Activated CD8-positive, alpha-beta T cell treated with anti-CD3 and anti-CD28 coated beads, Interleukin-2, amount 10 ng/mL, durations not matched to agents 7 days and 5 days (primary cell): ENCODE data around the gene LUZP1. TPM values are rescaled to one million over a fixed set of nuclear protein-coding genes. Genes with fewer than 3 reads are reported as not detected.
A peak's percentile ranks its signal among the peaks of the same experiment; 100 is the strongest.

ENCODE experiments used
- ATAC-seq: fragments of 150-1000 bp; cut with Tn5 transposase; one replicate; pipeline ENCODE4 v1.10.0; 2021; ENCODE audit warnings: moderate library complexity
- CTCF ChIA-PET: fragments of 350-600 bp; sonication (Branson Sonifier 250); formaldehyde crosslinking; loops from one replicate; lab custom pipeline; 2021; ENCODE audit warnings: antibody characterized with exemption; lab: Charles Lee
- POLR2A ChIA-PET: fragments of 350-600 bp; sonication (Branson Sonifier 250); formaldehyde crosslinking; loops from one replicate; lab custom pipeline; 2021; ENCODE audit warnings: antibody characterized with exemption; lab: Charles Lee
- DNase-seq: peaks from one replicate; pipeline ENCODE4 v3.0.0-alpha.2; 2020
- H3K27ac Mint-ChIP-seq: one replicate; pipeline ENCODE4 v1.8.0; 2021; ENCODE audit warnings: mild to moderate bottlenecking, mixed read lengths
- H3K27me3 Mint-ChIP-seq: one replicate; pipeline ENCODE4 v1.8.0; 2021; ENCODE audit warnings: low read depth, mixed read lengths
- H3K36me3 Mint-ChIP-seq: one replicate; pipeline ENCODE4 v1.8.0; 2021; ENCODE audit warnings: low read depth, mixed read lengths
- H3K4me1 Mint-ChIP-seq: one replicate; pipeline ENCODE4 v1.8.0; 2021; ENCODE audit warnings: low read depth, mixed read lengths
- H3K4me3 Mint-ChIP-seq: one replicate; pipeline ENCODE4 v1.8.0; 2021; ENCODE audit warnings: mild to moderate bottlenecking, mixed read lengths
- H3K9me3 Mint-ChIP-seq: one replicate; pipeline ENCODE4 v1.8.0; 2022; ENCODE audit warnings: mixed read lengths; ENCODE audit not compliant: insufficient read depth
- total RNA-seq, 2 experiments: library from RNA; stranded (reverse); gene quantifications; one replicate each; pipeline ENCODE4 v1.2.3, GENCODE V29; 2021

The LUZP1 gene
- total RNA-seq, 2 experiments from 2014 or later: 15.2 to 16.0 TPM

- ChIA-PET POLR2A (interaction anchor here (2.4 kb wide), 1 partner anchor 85 kb away, joined by 19 read pairs; no protein-coding TSS in a partner anchor), CTCF (interaction anchor here (0.6 to 13.3 kb wide), 30 partner anchors 9 to 538 kb away, joined by 3 to 735 read pairs (median 5); partner anchors contain the start of genes LACTBL1 and LUZP1)
- Mint-ChIP-seq H3K27me3 (no peaks in the 10 kb centered on the region), H3K4me1 (peaks cover 44% of the 10 kb centered on the region), H3K36me3 (peaks cover 5% of the 10 kb centered on the region), H3K9me3 (no peaks in the 10 kb centered on the region), H3K27ac (no peak overlapping the region), H3K4me3 (no peak overlapping the region)
- no peak for ATAC-seq
- DNase-seq: no peak
These were observed 69.5 kb downstream of the LUZP1 start for GRCh38 chr1:23099171-23099536.

- Mint-ChIP-seq H3K4me1 (peaks cover 44% of the 10 kb centered on the region), H3K27me3 (no peaks in the 10 kb centered on the region), H3K36me3 (peaks cover 10% of the 10 kb centered on the region), H3K9me3 (no peaks in the 10 kb centered on the region), H3K4me3 (no peak overlapping the region), H3K27ac (no peak overlapping the region)
- CTCF ChIA-PET: interaction anchor here (0.6 to 13.3 kb wide), 30 partner anchors 8 to 539 kb away, joined by 3 to 735 read pairs (median 5); partner anchors contain the start of genes LACTBL1 and LUZP1
- peak; percentile 32 for ATAC-seq
- DNase-seq: peak; percentile 77
- POLR2A ChIA-PET: interaction anchor here (2.4 kb wide), 1 partner anchor 86 kb away, joined by 19 read pairs; no protein-coding TSS in a partner anchor
These were observed 70.0 kb downstream of the LUZP1 start for GRCh38 chr1:23098463-23099170.

- Mint-ChIP-seq H3K4me1 (peaks cover 34% of the 10 kb centered on the region), H3K4me3 (no peak overlapping the region), H3K27me3 (no peaks in the 10 kb centered on the region), H3K27ac (no peak overlapping the region), H3K9me3 (no peaks in the 10 kb centered on the region), H3K36me3 (peaks cover 15% of the 10 kb centered on the region)
- ATAC-seq (no peak), DNase-seq (no peak)
- POLR2A ChIA-PET: no interaction called here
- CTCF ChIA-PET: interaction anchor here (6.4 to 13.3 kb wide), 2 partner anchors 15 to 85 kb away, joined by 92 to 735 read pairs; no protein-coding TSS in a partner anchor
These were observed 71.3 kb downstream of the LUZP1 start for GRCh38 chr1:23097316-23097715.

- Mint-ChIP-seq H3K4me3 (no peak overlapping the region), H3K9me3 (no peaks in the 10 kb centered on the region), H3K27me3 (no peaks in the 10 kb centered on the region), H3K4me1 (no peaks in the 10 kb centered on the region), H3K27ac (no peak overlapping the region), H3K36me3 (peaks cover 17% of the 10 kb centered on the region)
- CTCF ChIA-PET: interaction anchor here (13.3 kb wide), 1 partner anchor 90 kb away, joined by 735 read pairs; no protein-coding TSS in a partner anchor
- ATAC-seq (no peak), DNase-seq (no peak)
- POLR2A ChIA-PET: no interaction called here
These were observed 76.2 kb downstream of the LUZP1 start for GRCh38 chr1:23092447-23092846.

- Mint-ChIP-seq H3K9me3 (no peaks in the 10 kb centered on the region), H3K36me3 (peaks cover 22% of the 10 kb centered on the region), H3K27ac (no peak overlapping the region), H3K4me3 (no peak overlapping the region), H3K27me3 (no peaks in the 10 kb centered on the region), H3K4me1 (no peaks in the 10 kb centered on the region)
- no peak for DNase-seq
- ATAC-seq: no peak
- ChIA-PET POLR2A (no interaction called here), CTCF (interaction anchor here (13.3 kb wide), 1 partner anchor 90 kb away, joined by 735 read pairs; no protein-coding TSS in a partner anchor)
These were observed 77.1 kb downstream of the LUZP1 start for GRCh38 chr1:23091545-23091944.

GRCh38 chr1:23090056-23090455 is 78.6 kb downstream of the LUZP1 start:
- no peak overlapping the region for H3K27ac Mint-ChIP-seq
- no peaks in the 10 kb centered on the region for H3K27me3 Mint-ChIP-seq
- H3K36me3 Mint-ChIP-seq: peaks cover 32% of the 10 kb centered on the region
- ChIA-PET CTCF (interaction anchor here (1.0 to 1.9 kb wide), 4 partner anchors 9 to 95 kb away, joined by 4 to 6 read pairs (median 4); no protein-coding TSS in a partner anchor), POLR2A (no interaction called here)
- H3K4me1 Mint-ChIP-seq: no peaks in the 10 kb centered on the region
- ATAC-seq: no peak
- no peak overlapping the region for H3K4me3 Mint-ChIP-seq
- H3K9me3 Mint-ChIP-seq: no peaks in the 10 kb centered on the region
- no peak for DNase-seq

- Mint-ChIP-seq H3K36me3 (peaks cover 37% of the 10 kb centered on the region), H3K4me3 (no peak overlapping the region)
- POLR2A ChIA-PET: no interaction called here
These were observed 80.6 kb downstream of the LUZP1 start for GRCh38 chr1:23088027-23088426.

GRCh38 chr1:23085696-23086095 is 83.0 kb downstream of the LUZP1 start:
- ATAC-seq (no peak), DNase-seq (no peak)
- CTCF ChIA-PET: interaction anchor here (1.0 to 5.0 kb wide), 2 partner anchors 13 to 99 kb away, joined by 4 to 24 read pairs; no protein-coding TSS in a partner anchor
- no peak overlapping the region for H3K27ac Mint-ChIP-seq
- H3K4me1 Mint-ChIP-seq: no peaks in the 10 kb centered on the region
- H3K9me3 Mint-ChIP-seq: no peaks in the 10 kb centered on the region
- H3K36me3 Mint-ChIP-seq: peaks cover 50% of the 10 kb centered on the region
- H3K4me3 Mint-ChIP-seq: no peak overlapping the region
- POLR2A ChIA-PET: no interaction called here
- no peaks in the 10 kb centered on the region for H3K27me3 Mint-ChIP-seq

More at GRCh38 chr1:23088027-23088426, 80.6 kb downstream of the LUZP1 start:
- Mint-ChIP-seq H3K9me3 (no peaks in the 10 kb centered on the region), H3K4me1 (no peaks in the 10 kb centered on the region), H3K27ac (no peak overlapping the region), H3K27me3 (no peaks in the 10 kb centered on the region)
- CTCF ChIA-PET: interaction anchor here (1.2 to 5.0 kb wide), 3 partner anchors 11 to 97 kb away, joined by 3 to 24 read pairs (median 3); no protein-coding TSS in a partner anchor
- DNase-seq: no peak
- ATAC-seq: no peak

GRCh38 chr1:23084880-23085279 is 83.8 kb downstream of the LUZP1 start:
- H3K9me3 Mint-ChIP-seq: no peaks in the 10 kb centered on the region
- POLR2A ChIA-PET: no interaction called here
- H3K27me3 Mint-ChIP-seq: no peaks in the 10 kb centered on the region
- no peaks in the 10 kb centered on the region for H3K4me1 Mint-ChIP-seq
- peaks cover 58% of the 10 kb centered on the region for H3K36me3 Mint-ChIP-seq
- ATAC-seq: no peak
- DNase-seq: no peak
- no peak overlapping the region for H3K27ac Mint-ChIP-seq
- no peak overlapping the region for H3K4me3 Mint-ChIP-seq
- CTCF ChIA-PET: interaction anchor here (1.0 to 5.0 kb wide), 2 partner anchors 14 to 100 kb away, joined by 4 to 24 read pairs; no protein-coding TSS in a partner anchor

- no peaks in the 10 kb centered on the region for H3K4me1 Mint-ChIP-seq
- CTCF ChIA-PET: interaction anchor here (1.0 to 5.0 kb wide), 2 partner anchors 15 to 101 kb away, joined by 3 to 24 read pairs; no protein-coding TSS in a partner anchor
- H3K9me3 Mint-ChIP-seq: no peaks in the 10 kb centered on the region
- peak overlapping the region; percentile 50 for H3K27ac Mint-ChIP-seq
- POLR2A ChIA-PET: no interaction called here
- DNase-seq (no peak), ATAC-seq (no peak)
- no peaks in the 10 kb centered on the region for H3K27me3 Mint-ChIP-seq
- H3K36me3 Mint-ChIP-seq: peaks cover 62% of the 10 kb centered on the region
- H3K4me3 Mint-ChIP-seq: no peak overlapping the region
These were observed 84.8 kb downstream of the LUZP1 start for GRCh38 chr1:23083714-23084480.

GRCh38 chr1:23081376-23081775 is 87.3 kb downstream of the LUZP1 start:
- H3K4me1 Mint-ChIP-seq: no peaks in the 10 kb centered on the region
- H3K4me3 Mint-ChIP-seq: no peak overlapping the region
- CTCF ChIA-PET: interaction anchor here (0.9 to 3.7 kb wide), 5 partner anchors 14 to 119 kb away, joined by 3 to 17 read pairs (median 5); no protein-coding TSS in a partner anchor
- POLR2A ChIA-PET: no interaction called here
- no peak for DNase-seq
- peaks cover 71% of the 10 kb centered on the region for H3K36me3 Mint-ChIP-seq
- no peaks in the 10 kb centered on the region for H3K27me3 Mint-ChIP-seq
- no peak for ATAC-seq
- H3K27ac Mint-ChIP-seq: no peak overlapping the region
- no peaks in the 10 kb centered on the region for H3K9me3 Mint-ChIP-seq
